Measurements from ENCODE around the gene ANKLE1. TPM values are rescaled to one million over a fixed set of nuclear protein-coding genes. Genes with fewer than 3 reads are reported as not detected.

ANKLE1 gene
- total RNA-seq: 0.44 and 0.57 TPM in 2 replicates

GRCh38 chr19:17281391-17282304 lies at the start of gene ANKLE1:
ANKLE1 (plus strand) TSS chr19:17281901; CDS start chr19:17281921, 20 bp downstream.

GRCh38 chr19:17245535-17245984 lies 36.1 kb upstream of the ANKLE1 start, which contains the start of gene NR2F6:
NR2F6 (minus strand) TSS chr19:17245919; CDS start chr19:17245220, 699 bp downstream.

GRCh38 chr19:17264641-17264979 lies 17.1 kb upstream of the ANKLE1 start, which contains the start of gene USHBP1:
USHBP1 (minus strand) TSS chr19:17264745; CDS start chr19:17264299, 446 bp downstream.

GRCh38 chr19:17266975-17267788 lies 14.5 kb upstream of the ANKLE1 start, which contains the start of gene BABAM1:
BABAM1 (plus strand) TSS chr19:17267443; CDS start chr19:17268807, 1,364 bp downstream.

GRCh38 chr19:17303167-17303939 lies 21.7 kb downstream of the ANKLE1 start, which contains the start of gene ABHD8:
ABHD8 (minus strand) TSS chr19:17303425; CDS start chr19:17301616, 1,809 bp downstream.

GRCh38 chr19:17305517-17306284 lies 24.0 kb downstream of the ANKLE1 start, which contains the start of gene MRPL34:
MRPL34 (plus strand) TSS chr19:17305872; CDS start chr19:17305893, 21 bp downstream.

GRCh38 chr19:17309198-17309964 lies 27.7 kb downstream of the ANKLE1 start, which contains the start of gene DDA1:
DDA1 (plus strand) TSS chr19:17309563; CDS start chr19:17309655, 92 bp downstream.

GRCh38 chr19:17334414-17335409 lies 53.0 kb downstream of the ANKLE1 start, which contains the start of gene ANO8:
ANO8 (minus strand) TSS chr19:17334855; CDS start chr19:17334670, 185 bp downstream.

Other genes starting within 250 kb of the ANKLE1 start
- 1.3 and 8.6 TPM in 2 replicates for gene HAUS8, start 206.4 kb upstream of the ANKLE1 start, total RNA-seq
- 137 and 192 TPM in 2 replicates for gene MYO9B, start 206.1 kb upstream of the ANKLE1 start, total RNA-seq
- 15.2 and 52.7 TPM in 2 replicates for gene USE1, start 66.5 kb upstream of the ANKLE1 start, total RNA-seq
- gene OCEL1, start 55.7 kb upstream of the ANKLE1 start, total RNA-seq: 5.4 and 6.3 TPM in 2 replicates
- gene NR2F6, start 36.0 kb upstream of the ANKLE1 start, total RNA-seq: 60.6 and 86.5 TPM in 2 replicates
- gene USHBP1, start 17.2 kb upstream of the ANKLE1 start, total RNA-seq: 0.14 TPM in 1 of 2 replicates, not detected in the other
- 93.4 and 96.1 TPM in 2 replicates for gene BABAM1, start 14.5 kb upstream of the ANKLE1 start, total RNA-seq
- 8.3 and 12.0 TPM in 2 replicates for gene ABHD8, start 21.5 kb downstream of the ANKLE1 start, total RNA-seq
- gene MRPL34, start 24.0 kb downstream of the ANKLE1 start, total RNA-seq: 26.7 and 51.8 TPM in 2 replicates
- 28.0 and 29.3 TPM in 2 replicates for gene DDA1, start 27.7 kb downstream of the ANKLE1 start, total RNA-seq
- 4.4 and 6.6 TPM in 2 replicates for gene ANO8, start 53.0 kb downstream of the ANKLE1 start, total RNA-seq
- gene GTPBP3, start 55.7 kb downstream of the ANKLE1 start, total RNA-seq: 13.3 and 24.3 TPM in 2 replicates
- gene PLVAP, start 95.4 kb downstream of the ANKLE1 start, total RNA-seq: not detected in 2 replicates
- 0.22 TPM in 1 of 2 replicates, not detected in the other for gene CCDC194, start 112.3 kb downstream of the ANKLE1 start, total RNA-seq
- gene BST2, start 123.7 kb downstream of the ANKLE1 start, total RNA-seq: 6.2 and 36.3 TPM in 2 replicates
- 43.8 and 56.0 TPM in 2 replicates for gene MVB12A, start 138.1 kb downstream of the ANKLE1 start, total RNA-seq
- gene TMEM221, start 166.8 kb downstream of the ANKLE1 start, total RNA-seq: not detected in 2 replicates
- gene NXNL1, start 179.0 kb downstream of the ANKLE1 start, total RNA-seq: not detected in 2 replicates
- 10.2 and 22.8 TPM in 2 replicates for gene SLC27A1, start 188.6 kb downstream of the ANKLE1 start, total RNA-seq
- 52.0 and 110 TPM in 2 replicates for gene PGLS, start 229.7 kb downstream of the ANKLE1 start, total RNA-seq